Myocyte (in vitro differentiated cells): ENCODE data around the gene KAZN. TPM values are rescaled to one million over a fixed set of nuclear protein-coding genes. Genes with fewer than 3 reads are reported as not detected.
"Not testable (repeated sequence)": the region's sequence is repeated elsewhere in the genome, so short reads cannot be mapped to it uniquely, and the experiment has no call there.

Experiments used
- DNase-seq: peaks from one replicate; pipeline ENCODE4 v3.0.0-alpha.2; 2012; ENCODE audit warnings: low read depth
- total RNA-seq: library from RNA; depleted of rRNA; stranded (reverse); fragments of >200 nt; gene quantifications from 2 replicates; pipeline ENCODE4 v1.2.3, GENCODE V29; 2014

The KAZN gene
- total RNA-seq, 1 donor from 2014 or later = 15.0 TPM

GRCh38 chr1:15120251-15120945 is 521.9 kb downstream of the KAZN start:
- no peak for DNase-seq

GRCh38 chr1:15122331-15122730 is 523.8 kb downstream of the KAZN start:
- no peak for DNase-seq

GRCh38 chr1:15123270-15123669 is 524.8 kb downstream of the KAZN start:
- no peak for DNase-seq

GRCh38 chr1:15123925-15124324 is 525.4 kb downstream of the KAZN start:
- DNase-seq = peak; percentile 91

GRCh38 chr1:15124362-15125100 is 526.0 kb downstream of the KAZN start:
- DNase-seq = no peak

GRCh38 chr1:15125101-15125745 is 526.7 kb downstream of the KAZN start:
- DNase-seq = no peak

- no peak for DNase-seq
Measured at GRCh38 chr1:15128077-15128476, 529.6 kb downstream of the KAZN start.

GRCh38 chr1:15128520-15129313 is 530.2 kb downstream of the KAZN start:
- DNase-seq = peak; percentile 69

GRCh38 chr1:15129944-15130343 is 531.5 kb downstream of the KAZN start:
- no peak for DNase-seq

GRCh38 chr1:15130607-15131006 is 532.1 kb downstream of the KAZN start:
- DNase-seq = no peak

GRCh38 chr1:15132965-15133364 is 534.5 kb downstream of the KAZN start:
- DNase-seq = no peak

GRCh38 chr1:15134285-15134684 is 535.8 kb downstream of the KAZN start:
- no peak for DNase-seq

GRCh38 chr1:15135604-15136003 is 537.1 kb downstream of the KAZN start:
- DNase-seq = not testable (repeated sequence)

GRCh38 chr1:15137809-15138208 is 539.3 kb downstream of the KAZN start:
- DNase-seq = no peak

GRCh38 chr1:15139654-15140350 is 541.3 kb downstream of the KAZN start:
- DNase-seq = no peak

- peak; percentile 40 for DNase-seq
Measured at GRCh38 chr1:15141935-15142539, 543.6 kb downstream of the KAZN start.

- DNase-seq = no peak
Measured at GRCh38 chr1:15145327-15145726, 546.8 kb downstream of the KAZN start.

- DNase-seq = no peak
Measured at GRCh38 chr1:15146142-15146680, 547.7 kb downstream of the KAZN start.

- DNase-seq = no peak
Measured at GRCh38 chr1:15146971-15147376, 548.5 kb downstream of the KAZN start.

GRCh38 chr1:15148004-15148403 is 549.5 kb downstream of the KAZN start:
- DNase-seq = no peak
